CD4-positive, alpha-beta T cell treated with Interferon alpha-2 for 1 hour (primary cell): ENCODE measurements around the gene SPACA6.

Experiments
- DNase-seq, 2 donors: peaks; one replicate each; pipeline ENCODE4 v3.0.0-alpha.2; 2020 to 2022

SPACA6 gene

GRCh38 chr19:51739466-51740213 lies 46.5 kb downstream of the SPACA6 start:
- DNase-seq, result no peak

- DNase-seq, result no peak
Observed at GRCh38 chr19:51740356-51740755, 47.2 kb downstream of the SPACA6 start.

GRCh38 chr19:51742789-51743188 lies 49.7 kb downstream of the SPACA6 start:
- no peak for DNase-seq

- DNase-seq, result no peak
Observed at GRCh38 chr19:51743405-51743804, 50.3 kb downstream of the SPACA6 start.

- DNase-seq, result no peak
Observed at GRCh38 chr19:51746731-51747130, 53.6 kb downstream of the SPACA6 start.

- DNase-seq, result no peak
Observed at GRCh38 chr19:51749979-51750378, 56.8 kb downstream of the SPACA6 start.

GRCh38 chr19:51750400-51751094 lies 57.4 kb downstream of the SPACA6 start:
- DNase-seq, result peak in 1 of 2 donors; percentile 28

- peak in 1 of 2 donors; percentile 60 for DNase-seq
Observed at GRCh38 chr19:51751655-51752054, 58.5 kb downstream of the SPACA6 start, which contains the start of gene FPR1. TSS of gene FPR1 (minus strand) at chr19:51751878. CDS start at chr19:51746994, 4,884 bp downstream.

- DNase-seq, result peak; percentile 8 to 44
Observed at GRCh38 chr19:51754109-51754508, 61.0 kb downstream of the SPACA6 start.

GRCh38 chr19:51754770-51755169 lies 61.6 kb downstream of the SPACA6 start:
- DNase-seq, result no peak
